ENCODE data around the gene PTPN1.
A peak's percentile ranks its signal among the peaks of the same experiment; 100 is the strongest.
"Not testable (repeated sequence)": the region's sequence is repeated elsewhere in the genome, so short reads cannot be mapped to it uniquely, and the experiment has no call there.

PTPN1 gene

DNA sequence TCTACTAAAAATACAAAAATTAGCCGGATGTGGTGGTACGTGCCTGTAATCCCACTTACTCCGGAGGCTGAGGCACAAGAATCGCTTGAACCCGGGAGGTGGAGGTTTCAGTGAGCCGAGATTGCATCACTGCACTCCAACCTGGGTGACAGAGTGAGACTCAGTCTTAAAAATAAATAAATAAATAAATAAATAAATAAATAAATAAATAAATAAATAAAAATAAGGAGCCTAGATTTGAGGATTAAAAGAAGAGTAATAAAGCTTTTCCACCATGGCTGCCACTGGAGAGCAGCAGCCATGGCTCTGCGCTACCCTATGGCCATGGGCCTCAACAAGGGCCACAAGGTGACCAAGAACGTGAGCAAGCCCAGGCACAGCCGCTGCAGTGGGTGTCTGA is 110.3 kb downstream of the PTPN1 start:
- DNase-seq = not testable (repeated sequence)

- DNase-seq = no peak
Measured at GRCh38 chr20:50621068-50621665, 111.0 kb downstream of the PTPN1 start.

GRCh38 chr20:50624351-50625016 is 114.3 kb downstream of the PTPN1 start:
- no peak for DNase-seq

- peak; percentile 29 for DNase-seq
Measured at GRCh38 chr20:50625986-50626677, 115.9 kb downstream of the PTPN1 start.

DNA sequence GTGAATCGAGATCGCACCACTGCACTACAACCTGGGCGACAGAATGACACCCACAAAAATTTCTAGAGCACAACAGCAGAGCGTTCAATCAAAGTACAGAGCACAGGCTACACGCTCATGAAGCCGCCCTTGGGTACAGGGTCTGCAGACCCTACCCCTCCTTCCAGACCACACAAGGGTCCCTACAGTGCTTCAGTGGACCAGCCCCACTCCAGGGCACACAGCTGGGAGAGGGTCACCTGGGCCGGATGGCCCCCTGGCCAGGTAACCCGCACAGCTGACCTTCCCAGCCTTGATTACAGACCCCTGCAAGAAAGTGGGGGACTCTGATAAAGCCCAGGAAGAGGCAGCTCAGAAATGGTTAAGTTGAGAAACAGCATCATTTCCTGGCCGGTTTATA is 117.6 kb downstream of the PTPN1 start:
- no peak for DNase-seq

GRCh38 chr20:50628332-50628731 is 118.1 kb downstream of the PTPN1 start:
- no peak for DNase-seq

GRCh38 chr20:50628853-50629669 is 118.9 kb downstream of the PTPN1 start:
- no peak for DNase-seq

DNA sequence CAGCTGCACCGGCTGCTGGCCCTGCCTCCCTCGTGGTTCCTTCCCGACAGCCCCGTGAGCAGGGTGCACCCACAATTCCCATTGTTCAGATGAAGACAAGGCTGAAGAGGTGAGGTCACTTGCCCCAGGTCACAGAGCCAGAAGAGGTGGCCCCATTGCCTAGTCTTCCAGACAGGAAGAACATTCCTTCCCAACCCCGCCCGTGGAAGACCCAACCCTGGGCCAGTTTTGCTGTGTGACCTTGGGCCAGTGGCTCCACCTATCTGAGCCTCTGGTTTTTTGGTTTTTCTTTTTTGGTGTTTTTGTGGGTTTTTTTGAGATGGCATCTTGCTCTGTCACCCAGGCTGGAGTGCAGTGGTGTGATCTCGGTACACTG is 119.5 kb downstream of the PTPN1 start:
- DNase-seq = no peak

DNA sequence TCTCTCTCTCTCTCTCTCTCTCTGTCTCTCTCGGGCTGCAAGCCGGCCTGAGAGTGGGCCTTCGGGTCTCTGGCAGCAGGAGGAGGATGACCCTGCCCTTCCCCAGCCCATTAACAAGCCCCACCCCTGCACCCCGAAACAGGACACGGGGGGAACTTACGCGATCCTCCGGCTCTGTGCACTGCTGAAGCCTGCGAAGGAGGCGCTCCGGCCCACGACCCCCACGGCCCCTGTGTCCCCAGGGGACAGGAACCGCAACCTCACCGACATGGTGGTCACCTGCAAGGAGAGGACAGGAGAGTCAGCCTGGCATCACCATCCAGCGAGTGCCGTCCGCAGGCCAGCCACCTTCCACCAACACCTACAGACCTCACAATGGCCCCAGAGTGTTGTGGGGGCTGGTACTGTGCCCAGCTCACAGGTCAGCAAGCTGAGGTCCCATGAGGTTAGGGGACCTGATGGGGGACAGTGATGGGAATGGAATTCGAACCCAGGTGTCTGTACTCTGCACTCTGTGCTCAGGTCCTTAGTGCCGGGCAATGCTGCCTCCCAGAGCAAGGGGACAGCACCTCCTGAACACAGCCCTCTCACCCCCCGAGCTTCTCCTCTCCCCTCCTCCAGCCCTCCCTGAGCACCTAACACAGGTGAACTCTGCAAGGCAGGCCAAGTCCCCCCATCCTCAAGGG is 120.5 kb downstream of the PTPN1 start:
- no peak for DNase-seq

GRCh38 chr20:50632236-50632635 is 122.1 kb downstream of the PTPN1 start:
- DNase-seq = no peak

DNA sequence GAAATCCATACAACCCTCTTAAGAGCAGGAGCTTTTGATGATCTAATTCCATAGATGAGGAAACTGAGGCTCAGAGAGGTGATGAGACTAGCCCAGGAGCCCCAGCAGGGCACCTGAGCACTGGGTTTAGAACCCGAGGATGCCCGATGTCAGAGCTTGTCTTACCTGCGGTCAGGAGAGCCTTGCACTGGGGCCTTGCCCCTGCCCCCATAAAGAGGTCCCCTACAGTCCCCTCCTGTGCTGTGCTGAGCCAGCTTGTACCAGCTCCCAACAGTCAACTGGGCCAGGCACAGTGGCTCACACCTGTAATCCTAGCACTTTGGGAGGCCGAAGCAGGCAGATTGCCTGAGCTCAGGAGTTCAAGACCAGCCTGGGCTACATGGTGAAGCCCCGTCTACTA is 122.5 kb downstream of the PTPN1 start:
- no peak for DNase-seq

DNA sequence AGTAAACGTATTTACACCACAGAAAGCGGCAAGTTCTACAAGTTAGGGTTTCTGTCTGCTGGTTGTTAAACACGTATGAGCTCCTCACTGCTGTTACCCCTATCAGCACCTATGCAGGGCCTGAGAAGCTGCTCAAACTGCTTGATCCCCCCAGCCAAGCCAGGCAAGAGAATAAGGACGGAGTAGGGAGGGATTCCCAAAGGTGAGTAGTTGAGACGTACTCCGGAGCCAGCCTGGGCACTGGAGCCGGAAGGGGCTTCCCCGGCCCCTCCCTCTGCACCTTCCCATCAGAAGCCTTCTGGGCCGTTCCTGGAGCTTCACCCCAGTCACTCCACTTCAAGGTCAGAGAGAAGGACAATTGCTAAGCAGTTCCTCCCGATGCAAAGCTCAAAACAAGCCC is 123.2 kb downstream of the PTPN1 start:
- no peak for DNase-seq

- DNase-seq = no peak
Measured at GRCh38 chr20:50634191-50634590, 124.0 kb downstream of the PTPN1 start.

Measured in stimulated activated CD4-positive, alpha-beta T cell treated with anti-CD3 and anti-CD28 coated beads, Interleukin-4, amount 100 ng/mL, for 24 hours (primary cell).